NCI-H526 (cell line): ENCODE measurements around the gene RIBC2.
A peak's percentile ranks its signal among the peaks of the same experiment; 100 is the strongest.
"Not testable (repeated sequence)": the region's sequence is repeated elsewhere in the genome, so short reads cannot be mapped to it uniquely, and the experiment has no call there.

Source experiments
- DNase-seq, 2 experiments: peaks; one replicate each; lab custom pipeline; 2025; lab: John Stamatoyannopoulos, UW

RIBC2 gene

DNA sequence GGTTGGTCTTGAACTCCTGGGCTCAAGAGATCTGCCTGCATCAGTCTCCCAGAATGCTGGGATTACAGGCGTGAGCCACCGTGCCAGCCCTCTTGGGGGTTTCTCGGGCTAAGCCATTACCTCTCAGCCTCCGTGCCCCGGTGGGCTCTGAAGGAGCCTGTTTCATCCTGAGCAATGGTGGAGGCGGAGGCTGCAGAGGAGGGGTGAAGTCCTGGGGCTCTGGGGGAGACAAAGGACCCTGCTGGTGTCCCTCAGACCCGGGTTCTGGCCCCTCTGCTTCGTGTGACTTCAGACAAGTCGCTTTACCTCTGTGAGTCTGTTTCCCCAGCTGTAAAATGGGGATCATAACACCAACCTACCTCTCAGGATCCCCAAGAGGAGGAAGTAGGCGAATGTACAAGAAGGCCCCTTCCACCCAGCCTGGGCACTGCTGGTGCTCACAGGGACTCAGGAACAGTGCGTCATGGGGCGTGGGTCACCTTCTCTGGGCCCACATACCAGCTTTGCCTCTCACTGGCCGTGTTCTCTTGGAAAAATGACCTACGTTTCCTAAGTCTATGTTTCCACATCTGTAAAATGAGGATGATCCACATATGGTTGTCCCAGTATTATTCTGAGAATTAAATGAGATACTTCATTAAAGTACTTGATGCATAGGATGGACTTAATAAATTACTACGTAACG is 36.8 kb downstream of the RIBC2 start:
- DNase-seq, result no peak

DNA sequence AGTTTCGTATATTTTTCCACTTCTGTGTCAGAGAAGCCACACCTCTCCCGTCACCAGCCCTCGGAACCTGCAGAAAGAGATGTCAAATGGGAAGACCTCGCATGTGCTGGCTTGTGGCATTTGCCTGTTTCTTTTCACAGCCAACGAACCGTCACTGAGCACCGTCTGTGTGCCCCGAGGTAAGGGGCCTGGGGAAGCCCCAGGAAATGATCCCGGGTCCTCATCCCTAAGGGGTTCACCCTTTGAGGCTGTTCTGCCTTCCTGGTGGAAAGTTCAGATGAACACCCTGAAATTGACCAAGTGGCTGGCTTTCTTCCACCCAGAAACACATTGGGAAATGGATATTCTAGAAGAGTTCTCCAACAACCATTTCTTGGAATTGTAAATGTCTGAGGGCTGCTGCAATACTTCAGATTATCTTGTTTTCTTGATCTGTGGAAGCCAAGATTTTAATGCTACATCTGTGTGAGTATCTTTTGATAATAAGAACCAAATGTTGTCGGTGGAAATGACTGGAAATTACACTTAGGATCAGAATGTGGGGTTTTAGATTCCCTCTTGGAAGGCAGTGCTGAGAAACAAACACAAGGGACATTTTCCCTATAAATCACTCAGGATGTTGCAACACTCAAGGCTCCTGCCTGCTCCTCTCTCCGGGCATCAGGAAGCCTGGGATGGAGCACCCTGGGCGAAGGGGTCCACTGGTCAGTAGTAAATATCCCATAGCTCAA is 37.6 kb downstream of the RIBC2 start:
- no peak for DNase-seq

DNA sequence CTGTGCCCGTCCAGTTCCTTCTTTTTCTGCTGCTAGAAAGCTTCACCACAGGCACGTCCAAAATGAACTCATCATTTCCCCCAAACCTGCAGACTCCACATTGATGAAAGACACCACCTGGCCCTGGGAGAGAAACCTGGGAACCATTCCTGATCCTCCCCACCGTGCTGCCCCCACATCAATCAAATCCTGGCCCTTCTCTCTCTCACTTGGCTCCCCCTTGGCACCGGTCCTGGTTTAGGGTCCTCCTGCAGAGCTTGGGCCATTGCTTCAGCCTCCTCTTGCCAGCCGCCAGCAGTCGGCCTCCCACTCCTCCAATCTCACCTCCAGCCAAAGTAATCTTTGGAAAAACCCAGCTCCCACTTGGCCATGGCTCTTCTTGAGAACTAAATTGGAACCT is 38.5 kb downstream of the RIBC2 start:
- no peak for DNase-seq

- no peak for DNase-seq
These were observed 39.3 kb downstream of the RIBC2 start for GRCh38 chr22:45452565-45453379.

GRCh38 chr22:45453764-45454163 is 40.3 kb downstream of the RIBC2 start:
- no peak for DNase-seq

GRCh38 chr22:45454275-45454674 is 40.8 kb downstream of the RIBC2 start:
- DNase-seq, result no peak

- DNase-seq, result no peak
These were observed 41.7 kb downstream of the RIBC2 start for GRCh38 chr22:45455212-45455611.

- no peak for DNase-seq
These were observed 42.1 kb downstream of the RIBC2 start for GRCh38 chr22:45455621-45456020.

DNA sequence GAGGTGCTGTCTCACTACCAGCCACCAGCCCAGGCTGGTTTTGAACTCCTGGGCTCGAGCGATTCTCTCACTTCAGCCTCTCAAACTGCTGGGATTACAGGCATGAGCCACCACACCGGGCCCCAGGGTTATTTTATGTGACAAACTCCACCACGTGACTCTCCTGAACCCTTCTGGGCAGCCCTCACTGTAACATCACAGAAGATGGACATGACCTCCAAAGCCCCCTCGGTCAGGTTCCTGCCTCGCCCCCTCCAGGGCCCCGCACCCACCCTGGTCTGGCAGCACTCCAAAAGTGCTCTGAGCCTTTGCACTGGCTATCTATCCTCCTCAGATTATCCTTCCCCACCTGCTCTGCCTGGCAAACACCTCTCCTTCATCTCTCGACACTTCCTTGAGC is 43.3 kb downstream of the RIBC2 start:
- DNase-seq, result no peak

GRCh38 chr22:45458532-45458931 is 45.0 kb downstream of the RIBC2 start:
- no peak for DNase-seq

DNA sequence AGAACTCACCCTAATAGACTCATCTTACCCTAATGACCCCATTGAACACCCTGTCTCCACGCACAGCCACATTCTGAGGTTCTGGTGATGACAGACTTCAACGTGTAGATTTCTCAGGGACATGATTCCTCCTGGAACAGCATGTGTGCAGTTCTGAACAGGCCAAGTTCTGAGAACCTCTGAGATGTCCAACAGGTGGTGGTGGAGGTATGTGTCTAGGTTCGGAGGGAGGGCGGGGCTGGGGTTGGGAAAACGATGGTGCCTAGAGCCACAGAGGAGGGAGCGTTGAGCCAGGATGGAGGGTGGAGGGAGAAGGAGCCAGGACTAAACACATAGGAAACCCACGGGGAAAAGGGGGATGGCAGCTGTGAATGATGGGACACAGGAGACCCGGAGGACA is 45.7 kb downstream of the RIBC2 start:
- no peak for DNase-seq

DNA sequence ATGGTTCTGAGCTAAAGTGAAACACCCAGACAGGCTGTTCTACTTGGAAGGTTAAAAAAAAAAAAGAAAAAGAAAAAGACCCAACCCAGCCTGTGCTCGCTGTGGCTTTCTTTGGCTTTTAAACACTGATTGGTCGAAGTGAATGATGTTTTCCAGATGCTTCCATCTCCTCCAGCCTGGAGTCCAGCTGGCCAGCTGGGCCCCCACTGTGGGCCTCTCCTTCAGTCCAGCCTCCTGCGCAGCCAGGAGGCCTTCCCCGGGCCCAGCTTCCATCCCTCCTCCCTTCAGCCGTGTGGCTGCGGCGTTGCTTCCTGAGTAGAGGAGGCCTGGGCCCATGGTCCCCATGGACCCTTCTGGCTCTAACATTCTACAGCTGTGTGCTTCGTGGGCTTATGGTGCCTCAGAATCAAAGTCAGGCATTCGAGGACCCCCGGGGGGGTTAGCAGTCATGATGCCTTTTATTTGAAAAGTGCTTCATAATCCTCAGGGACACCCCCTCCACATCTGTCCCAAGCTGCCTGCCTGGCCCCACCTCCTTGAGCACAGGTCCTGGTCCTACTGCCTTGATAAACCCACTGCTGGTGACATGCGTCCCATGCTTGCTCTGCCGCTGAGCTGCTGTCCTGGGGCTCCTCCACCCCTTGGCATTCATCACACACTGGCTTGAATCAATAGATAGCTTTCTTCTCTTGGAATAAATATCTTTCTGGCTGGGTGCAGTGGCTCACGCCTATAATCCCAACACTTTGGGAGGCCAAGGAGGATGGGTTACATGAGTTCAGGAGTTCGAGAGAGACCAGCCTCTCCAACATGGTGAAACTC is 47.0 kb downstream of the RIBC2 start:
- no peak for DNase-seq

GRCh38 chr22:45462034-45462655 is 48.7 kb downstream of the RIBC2 start:
- DNase-seq, result peak; percentile 4 to 21

GRCh38 chr22:45463691-45464090 is 50.2 kb downstream of the RIBC2 start:
- DNase-seq, result not testable (repeated sequence)

DNA sequence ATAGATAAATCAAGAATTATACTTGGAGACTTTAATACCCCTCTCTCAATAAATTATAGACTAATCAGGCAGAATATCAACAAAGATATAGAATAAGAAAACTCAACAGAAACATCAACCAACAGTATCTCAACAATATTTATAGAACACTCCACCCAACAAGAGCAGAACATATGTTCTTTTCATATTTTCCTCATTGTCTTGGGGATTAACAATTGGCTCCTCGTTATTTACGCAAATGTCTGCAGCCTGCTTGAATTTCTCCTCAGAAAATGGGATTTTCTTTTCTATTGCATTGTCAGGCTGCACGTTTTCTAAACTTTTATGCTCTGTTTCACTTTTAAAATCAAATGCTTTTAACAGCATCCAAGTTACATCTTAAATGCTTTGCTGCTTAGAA is 52.1 kb downstream of the RIBC2 start:
- DNase-seq, result no peak

- no peak for DNase-seq
These were observed 55.4 kb downstream of the RIBC2 start for GRCh38 chr22:45468872-45469271.

GRCh38 chr22:45469281-45470073 is 56.0 kb downstream of the RIBC2 start:
- peak in 1 of 2 experiments; percentile 19 for DNase-seq

GRCh38 chr22:45470871-45471270 is 57.4 kb downstream of the RIBC2 start:
- DNase-seq, result no peak

GRCh38 chr22:45472426-45472825 is 58.9 kb downstream of the RIBC2 start:
- no peak for DNase-seq

DNA sequence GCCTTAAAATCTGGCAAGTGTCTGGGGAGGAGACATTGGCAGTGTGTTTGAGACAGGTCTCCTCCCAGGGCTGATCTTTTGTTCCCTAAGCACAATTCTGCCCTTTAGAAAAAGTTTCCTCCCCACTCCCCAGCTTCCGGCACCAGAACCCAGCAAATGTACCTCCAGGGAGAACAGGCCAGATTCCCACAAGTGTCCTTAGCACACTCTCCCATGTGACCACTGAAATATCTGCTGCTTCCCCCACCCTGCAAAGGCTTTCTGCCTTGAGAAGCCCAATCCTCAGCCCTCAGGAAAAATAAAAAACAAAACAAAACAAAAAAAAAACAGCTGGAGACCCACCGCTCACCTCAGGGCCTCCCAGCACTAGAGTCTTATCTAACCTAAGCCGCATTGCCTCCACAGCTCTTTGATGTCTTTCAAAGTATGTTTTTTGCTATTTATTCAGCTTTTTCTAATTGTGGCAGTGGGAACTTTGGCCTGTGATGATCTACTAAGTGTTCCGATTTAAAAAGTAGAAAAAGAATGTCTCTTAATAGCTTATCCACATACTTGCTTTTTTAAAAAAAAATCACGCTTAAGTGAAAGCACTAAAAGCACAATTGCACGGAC is 60.2 kb downstream of the RIBC2 start:
- DNase-seq, result no peak
